T-helper 1 cell treated with Interleukin-12 subunit alpha and Interleukin-12 subunit beta and Interleukin-4 antibody, amounts not matched to agents 30 ng/mL and 1 ng/mL, for 36 hours (primary cell): ENCODE measurements around the gene MRTFA. TPM values are rescaled to one million over a fixed set of nuclear protein-coding genes. Genes with fewer than 3 reads are reported as not detected.
"Not testable (repeated sequence)": the region's sequence is repeated elsewhere in the genome, so short reads cannot be mapped to it uniquely, and the experiment has no call there.

ENCODE experiments used
- intact Hi-C: fragments of 100-400 bp; cut with micrococcal nuclease; formaldehyde crosslinking; loops from one replicate; pipeline ENCODE4 v1.15.1; 2024
- total RNA-seq: library from RNA; stranded (reverse); gene quantifications from 2 replicates; pipeline ENCODE4 v1.2.3, GENCODE V29; 2022

Gene MRTFA
- total RNA-seq, 1 donor from 2014 or later = 56.8 TPM

DNA sequence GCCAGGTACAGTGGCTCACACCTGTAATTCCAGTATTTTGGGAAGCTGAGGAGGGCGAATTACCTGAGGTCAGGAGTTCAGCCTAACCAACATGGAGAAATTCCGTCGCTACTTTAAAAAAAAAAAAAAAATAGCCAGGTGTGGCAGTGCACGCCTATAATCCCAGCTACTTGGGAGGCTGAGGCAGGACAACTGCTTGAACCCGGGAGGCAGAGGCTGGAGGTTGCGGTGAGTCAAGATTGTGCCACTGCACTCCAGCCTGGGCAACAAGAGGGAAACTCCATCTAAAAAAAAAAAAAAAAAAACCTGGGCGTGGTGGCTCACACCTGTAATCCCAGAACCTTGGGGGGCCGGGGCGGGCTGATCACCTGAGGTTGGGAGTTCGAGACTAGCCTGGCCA lies 37.8 kb downstream of the MRTFA start:
- intact Hi-C loops = not testable (repeated sequence)

- intact Hi-C loops = no loop called here
Observed at GRCh38 chr22:40597526-40598430, 38.7 kb downstream of the MRTFA start.

DNA sequence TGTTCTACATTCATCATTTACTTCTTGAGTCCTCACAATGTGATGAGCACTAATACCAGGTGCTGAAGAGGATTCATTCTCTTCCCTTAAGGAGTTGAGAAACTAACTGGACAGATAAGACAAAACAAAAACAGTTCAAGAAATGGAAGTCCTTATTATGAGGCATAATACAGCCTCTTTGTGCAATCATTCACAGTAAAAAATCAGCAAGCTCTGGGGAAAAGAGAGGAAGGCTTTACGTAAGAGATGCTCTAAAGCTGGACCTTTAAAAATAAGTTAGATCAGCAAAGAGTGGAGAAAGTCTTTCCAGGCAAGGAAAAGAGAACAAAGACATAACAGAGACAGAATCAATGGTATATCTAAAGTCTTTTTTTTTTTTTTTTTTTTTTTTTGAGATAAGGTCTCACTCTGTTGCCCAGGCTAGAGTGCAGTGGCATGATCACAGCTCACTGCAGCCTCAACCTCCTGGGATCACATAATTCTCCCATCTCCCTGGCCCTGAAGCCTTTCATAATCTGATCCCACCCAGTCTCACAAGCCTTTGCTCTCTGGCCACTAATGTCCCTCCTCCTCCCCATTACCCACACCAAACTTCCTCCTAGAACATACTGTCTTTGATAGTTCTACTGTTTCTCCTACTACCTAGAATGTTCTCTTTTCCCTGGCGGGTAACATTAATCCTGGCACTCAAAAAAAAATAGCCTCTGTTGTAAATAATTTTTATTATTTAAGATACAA lies 40.9 kb downstream of the MRTFA start:
- intact Hi-C loops = no loop called here

GRCh38 chr22:40594924-40595323 lies 41.6 kb downstream of the MRTFA start:
- intact Hi-C loops = no loop called here

DNA sequence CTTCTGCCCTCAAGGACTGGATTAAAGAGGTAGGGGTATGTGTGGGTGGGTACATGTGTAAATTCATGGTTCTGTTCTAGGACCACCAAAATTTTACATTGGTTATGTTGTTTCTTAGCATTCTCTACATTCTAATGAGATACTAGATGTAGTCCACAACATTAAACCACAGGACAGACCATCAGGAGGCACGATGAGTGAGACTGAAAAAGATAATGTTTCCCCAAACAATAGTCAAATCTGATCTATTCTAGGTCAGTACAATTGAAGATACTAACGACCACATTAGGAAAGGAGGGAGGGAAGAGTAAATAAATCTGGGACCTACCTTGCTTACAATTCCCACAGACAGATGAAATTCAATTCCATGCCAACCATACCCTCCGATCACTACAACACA lies 42.2 kb downstream of the MRTFA start:
- intact Hi-C loops = no loop called here

GRCh38 chr22:40593460-40594273 lies 42.9 kb downstream of the MRTFA start:
- intact Hi-C loops = no loop called here

DNA sequence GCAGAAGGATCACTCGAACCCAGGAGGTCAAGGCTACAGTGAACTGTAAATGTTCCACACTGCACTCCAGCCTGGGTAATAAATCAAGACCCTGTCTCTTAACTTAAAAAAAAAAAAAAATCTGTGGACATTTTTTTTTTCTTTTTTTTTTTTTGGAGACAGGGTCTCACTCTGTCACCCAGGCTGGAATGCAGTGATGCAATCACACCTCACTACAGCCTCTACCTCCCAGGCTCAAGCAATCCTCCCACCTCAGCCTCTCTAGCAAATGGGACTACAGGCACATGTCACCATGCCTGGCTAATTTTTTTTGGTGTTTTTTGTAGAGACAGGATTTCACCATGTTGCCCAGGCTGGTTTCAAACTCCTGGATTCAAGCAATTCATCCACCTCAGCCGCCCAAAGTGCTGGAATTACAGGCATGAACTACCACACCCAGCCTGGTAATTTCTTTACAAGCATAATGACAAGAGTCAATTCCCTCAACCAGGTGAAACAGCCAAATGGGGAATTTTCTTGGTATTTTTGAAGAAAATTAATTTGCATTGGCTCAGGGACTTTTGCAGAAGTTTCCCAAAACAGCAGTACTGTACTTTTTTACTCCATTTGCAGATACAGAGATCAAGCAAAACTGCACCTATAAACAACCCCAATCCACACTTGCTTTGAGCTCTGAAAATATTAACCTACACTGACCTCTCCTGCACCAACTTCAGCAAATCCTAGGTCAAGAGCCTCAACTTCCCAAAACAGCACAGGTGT lies 44.0 kb downstream of the MRTFA start:
- intact Hi-C loops = no loop called here

GRCh38 chr22:40588726-40589125 lies 47.8 kb downstream of the MRTFA start:
- intact Hi-C loops = no loop called here

GRCh38 chr22:40586781-40587180 lies 49.7 kb downstream of the MRTFA start:
- intact Hi-C loops = no loop called here

GRCh38 chr22:40585310-40585751 lies 51.2 kb downstream of the MRTFA start:
- intact Hi-C loops = no loop called here

DNA sequence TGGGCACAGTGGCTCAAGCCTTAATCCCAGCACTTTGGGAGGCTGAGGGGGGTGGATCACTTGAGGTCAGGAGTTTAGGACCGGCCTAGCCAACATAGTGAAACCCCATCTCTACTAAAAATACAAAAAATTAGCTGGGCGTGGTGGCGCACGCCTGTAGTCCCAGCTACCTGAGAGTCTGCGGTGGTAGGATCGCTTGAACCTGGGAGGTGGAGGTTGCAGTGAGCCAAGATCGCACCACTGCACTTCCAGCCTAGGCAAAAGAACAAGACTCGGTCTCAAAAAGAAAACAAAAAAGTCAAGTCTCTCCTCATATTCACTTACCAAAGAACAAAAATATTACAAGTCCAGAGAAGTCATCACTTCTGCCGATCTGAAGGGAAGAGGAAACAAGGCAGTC lies 51.8 kb downstream of the MRTFA start:
- intact Hi-C loops = not testable (repeated sequence)

GRCh38 chr22:40583053-40583741 lies 53.3 kb downstream of the MRTFA start:
- intact Hi-C loops = no loop called here

DNA sequence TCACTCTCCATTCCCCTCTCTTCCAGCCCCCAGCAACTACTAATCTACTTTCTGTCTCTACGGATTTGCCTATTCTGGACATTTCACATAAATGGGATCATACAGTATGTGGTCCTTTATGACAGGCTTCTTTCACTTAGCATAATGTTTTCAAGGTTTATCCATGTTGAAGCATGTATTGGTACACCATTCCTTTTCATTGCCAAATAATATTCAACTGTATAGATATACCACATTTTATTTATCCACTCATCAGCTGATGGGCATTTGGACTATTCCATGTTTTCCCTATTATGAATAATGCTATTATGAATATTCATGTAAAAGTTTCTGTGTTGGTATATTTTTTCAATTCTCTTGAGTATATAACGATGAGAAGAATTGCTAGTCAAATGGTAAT lies 54.5 kb downstream of the MRTFA start:
- intact Hi-C loops = no loop called here

DNA sequence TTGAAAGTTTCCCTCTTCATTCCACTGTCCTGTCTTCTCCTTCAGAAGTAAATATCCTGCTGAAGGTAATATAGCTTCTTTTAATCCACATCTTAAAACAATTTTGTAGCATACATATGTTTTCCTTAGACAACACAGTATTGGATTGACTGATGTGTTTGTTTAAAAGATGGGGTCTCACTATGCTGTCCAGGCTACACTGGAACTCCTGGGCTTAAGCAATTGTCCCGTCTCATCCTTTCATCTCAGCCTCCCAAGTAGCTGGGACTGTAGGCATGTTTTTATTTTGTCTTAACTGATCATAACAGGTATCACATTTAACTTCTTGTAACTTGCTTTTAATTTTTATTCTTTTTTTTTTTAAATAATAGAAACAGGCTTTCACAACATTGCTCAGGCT lies 55.9 kb downstream of the MRTFA start:
- intact Hi-C loops = no loop called here

GRCh38 chr22:40578171-40578570 lies 58.3 kb downstream of the MRTFA start:
- intact Hi-C loops = loop anchor here (1.0 to 5.0 kb wide), 2 partner anchors 46 to 59 kb away; no protein-coding TSS in a partner anchor

DNA sequence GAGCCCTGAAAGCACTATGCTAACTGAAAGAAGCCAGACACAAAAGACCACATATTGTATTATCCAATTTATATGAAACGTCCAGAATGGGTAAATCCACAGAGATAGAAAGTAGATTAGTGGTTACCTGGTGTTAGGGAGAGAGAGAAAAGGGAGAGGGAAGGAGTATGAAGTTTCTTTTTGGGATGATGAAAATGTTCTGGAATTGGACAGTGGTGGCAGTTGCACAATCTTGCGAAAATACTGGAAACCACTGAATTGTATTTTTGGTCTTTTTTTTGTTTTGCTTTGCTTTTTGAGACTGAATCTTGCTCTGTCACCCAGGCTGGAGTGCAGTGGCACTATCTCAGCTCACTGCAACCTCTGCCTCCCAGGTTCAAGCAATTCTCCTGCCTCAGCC lies 63.5 kb downstream of the MRTFA start:
- intact Hi-C loops = loop anchor here (5.0 kb wide), 1 partner anchor 874 kb away; the partner anchor contains the start of gene TOB2

DNA sequence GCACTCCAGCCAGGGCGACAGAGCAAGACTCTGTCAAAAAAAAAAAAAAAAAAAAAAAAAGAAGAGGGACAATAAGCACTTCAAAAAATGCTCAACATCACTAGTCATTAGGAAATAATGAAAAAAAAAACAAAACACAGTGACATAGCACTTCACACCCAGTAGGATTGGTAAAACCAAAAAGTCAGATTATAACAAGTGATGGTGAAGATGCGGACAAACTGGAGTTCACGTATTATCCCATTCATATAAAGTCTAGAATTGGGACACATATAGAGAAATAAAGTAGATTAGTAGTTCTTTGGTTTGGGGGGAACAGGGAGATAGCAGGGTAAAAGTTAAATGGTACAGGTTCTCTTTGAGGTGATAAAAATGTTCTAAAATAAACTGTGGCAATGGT lies 64.6 kb downstream of the MRTFA start:
- intact Hi-C loops = loop anchor here (5.0 kb wide), 1 partner anchor 875 kb away; the partner anchor contains the start of gene TOB2

DNA sequence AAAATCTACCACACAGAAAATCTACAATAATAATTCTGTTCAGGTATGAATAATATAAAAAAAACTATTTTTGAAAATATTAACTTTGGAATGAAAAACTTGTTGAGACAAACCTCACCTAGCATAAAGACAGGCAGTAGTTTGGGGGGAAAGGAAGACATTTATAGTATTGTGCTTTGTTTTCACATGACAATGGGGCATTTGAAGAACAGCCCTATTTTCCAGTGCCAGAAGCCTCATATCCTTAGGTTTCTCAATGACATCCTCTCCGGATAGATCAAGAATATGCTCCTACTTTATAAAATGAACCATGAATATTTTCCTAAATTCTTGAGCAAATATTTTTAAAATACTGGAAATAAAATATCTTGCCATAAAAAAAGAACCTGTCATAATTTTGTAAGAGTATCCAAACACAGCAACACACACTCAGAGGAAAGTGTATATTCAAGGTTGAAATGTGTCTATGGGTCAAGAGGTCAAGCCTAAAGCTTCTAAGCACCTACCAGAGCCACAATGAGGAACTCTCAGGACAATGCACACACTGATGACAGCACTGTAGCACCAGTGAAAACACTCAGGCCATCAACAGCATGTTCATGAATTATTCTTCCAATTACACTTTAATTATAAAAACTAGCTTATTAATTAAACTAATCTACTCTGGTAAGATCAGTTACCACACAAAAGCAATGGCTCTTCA lies 68.7 kb downstream of the MRTFA start:
- intact Hi-C loops = no loop called here

DNA sequence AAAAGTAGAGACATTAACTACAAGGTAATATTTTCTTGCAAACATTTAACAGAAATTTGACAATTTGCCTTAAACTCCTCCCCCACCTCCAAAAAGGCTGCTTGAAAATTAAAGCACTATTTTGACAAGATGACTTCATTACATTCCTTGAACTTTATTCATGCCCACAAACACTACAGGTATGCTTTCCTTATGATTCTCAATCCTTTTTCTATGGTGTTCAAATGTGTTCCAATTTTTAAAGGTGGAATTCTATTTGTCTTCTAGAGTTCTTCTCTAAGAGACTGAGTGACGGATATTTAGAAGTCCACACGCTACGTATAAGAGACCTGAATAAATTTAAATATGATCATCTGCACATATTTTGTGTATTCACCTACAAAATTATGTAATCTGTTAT lies 69.4 kb downstream of the MRTFA start:
- intact Hi-C loops = no loop called here
